ENCODE data around the gene PNKD.

PNKD gene, protein sequence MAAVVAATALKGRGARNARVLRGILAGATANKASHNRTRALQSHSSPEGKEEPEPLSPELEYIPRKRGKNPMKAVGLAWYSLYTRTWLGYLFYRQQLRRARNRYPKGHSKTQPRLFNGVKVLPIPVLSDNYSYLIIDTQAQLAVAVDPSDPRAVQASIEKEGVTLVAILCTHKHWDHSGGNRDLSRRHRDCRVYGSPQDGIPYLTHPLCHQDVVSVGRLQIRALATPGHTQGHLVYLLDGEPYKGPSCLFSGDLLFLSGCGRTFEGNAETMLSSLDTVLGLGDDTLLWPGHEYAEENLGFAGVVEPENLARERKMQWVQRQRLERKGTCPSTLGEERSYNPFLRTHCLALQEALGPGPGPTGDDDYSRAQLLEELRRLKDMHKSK

GRCh38 chr2:218269900-218270720 is at the start of gene PNKD, which contains the start of gene AAMP:
Gene PNKD (plus strand): TSS chr2:218270519. CDS start chr2:218270536, 17 bp downstream.
Gene AAMP (minus strand): TSS chr2:218270137. CDS start chr2:218270086, 51 bp downstream.
- peak; percentile 99 for DNase-seq (ENCODE audit: low spot score)

DNA sequence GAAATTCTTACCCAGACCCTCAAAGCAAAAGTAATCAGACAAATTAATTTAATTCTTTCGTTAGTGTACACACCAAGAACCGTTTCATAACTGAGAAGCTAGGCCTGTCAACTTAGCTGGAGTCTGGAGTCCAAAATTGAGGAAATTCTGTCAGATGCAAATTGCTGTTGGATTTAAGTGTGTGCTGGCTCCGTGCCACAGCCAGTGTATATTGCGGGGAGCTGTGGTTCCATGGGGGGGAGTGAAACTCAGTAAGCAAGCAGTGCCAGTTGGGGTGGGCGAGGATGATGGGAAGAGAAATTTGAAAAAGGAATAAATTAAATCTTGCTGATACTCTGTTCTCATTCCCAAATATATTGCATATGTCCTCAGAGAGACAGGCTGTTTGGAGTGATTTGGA is 49.3 kb upstream of the PNKD start:
- no peak for DNase-seq (ENCODE audit: low spot score)

GRCh38 chr2:218223046-218223445 is 47.3 kb upstream of the PNKD start:
- DNase-seq (ENCODE audit: low spot score): no peak

DNA sequence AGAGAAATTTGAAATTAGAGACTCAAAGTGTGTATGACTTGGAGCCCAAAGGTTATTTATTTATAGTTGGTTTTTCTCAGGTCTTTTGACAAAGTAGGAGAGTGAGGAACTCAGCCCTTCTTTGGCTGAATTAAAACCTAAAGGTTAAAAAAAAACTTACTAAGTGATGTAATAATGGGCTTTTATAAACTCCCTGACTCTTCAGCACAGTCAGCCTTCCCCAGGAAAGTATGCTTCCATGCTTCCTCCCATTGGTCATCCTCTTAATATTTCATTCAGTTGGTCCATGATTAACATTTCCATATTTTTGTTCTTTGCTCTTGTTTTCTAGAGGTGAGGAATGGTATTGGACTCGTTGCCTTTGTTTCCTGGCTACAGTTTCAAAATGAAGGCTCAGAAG is 46.1 kb upstream of the PNKD start:
- DNase-seq (ENCODE audit: low spot score): no peak

- no peak for DNase-seq (ENCODE audit: low spot score)
Observed at GRCh38 chr2:218226903-218227302, 43.4 kb upstream of the PNKD start.

DNA sequence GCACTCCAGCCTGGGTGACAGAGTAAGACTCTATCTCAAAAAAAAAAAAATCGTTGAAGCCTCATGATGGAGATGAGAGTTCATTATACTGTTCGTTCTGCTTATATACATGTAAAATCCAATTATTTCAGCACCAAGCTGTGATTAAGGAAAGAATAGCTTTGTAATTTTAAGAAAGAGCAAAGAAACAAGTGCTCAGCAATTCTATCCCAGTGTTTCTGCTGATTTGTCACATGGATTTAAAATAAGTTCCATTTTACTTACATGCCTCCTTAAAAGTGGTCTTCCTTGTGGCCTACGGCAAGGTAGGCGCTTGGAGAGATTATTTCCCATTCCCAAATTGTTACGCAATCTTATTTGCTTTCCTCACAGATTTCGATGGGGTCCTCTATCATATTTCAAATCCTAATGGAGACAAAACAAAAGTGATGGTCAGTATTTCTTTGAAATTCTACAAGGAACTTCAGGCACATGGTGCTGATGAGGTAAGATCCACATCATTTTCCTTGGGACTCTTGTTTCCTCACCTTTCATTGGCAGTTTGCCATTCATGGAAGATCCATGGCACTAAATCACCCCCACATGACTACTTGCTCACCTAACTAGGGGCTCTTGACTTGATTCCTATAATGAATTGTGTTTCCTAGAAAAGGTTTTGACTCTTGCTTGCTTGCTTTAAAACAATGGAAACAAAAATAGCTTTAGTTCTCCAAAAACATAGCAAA is 41.8 kb upstream of the PNKD start:
- no peak for DNase-seq (ENCODE audit: low spot score)

DNA sequence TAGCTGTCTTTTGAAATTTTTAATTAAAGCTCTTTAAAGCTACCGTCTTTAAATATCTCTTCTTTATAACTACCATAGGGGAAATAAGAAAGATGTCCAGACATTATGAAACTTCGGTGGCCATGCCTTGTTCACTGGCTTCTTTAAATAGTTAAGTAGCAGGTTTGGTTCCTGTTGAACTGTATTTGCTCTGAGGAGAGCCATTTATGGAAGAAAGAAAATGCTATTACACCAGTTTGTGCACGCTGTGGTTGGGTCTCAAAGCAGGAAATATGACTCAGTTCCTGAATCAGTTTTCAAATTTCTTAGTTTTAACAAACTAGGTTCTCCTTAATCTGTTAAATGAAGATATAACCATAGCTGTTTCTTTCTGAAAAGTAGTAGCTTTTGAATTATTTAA is 41.1 kb upstream of the PNKD start:
- peak; percentile 72 for DNase-seq (ENCODE audit: low spot score)

DNA sequence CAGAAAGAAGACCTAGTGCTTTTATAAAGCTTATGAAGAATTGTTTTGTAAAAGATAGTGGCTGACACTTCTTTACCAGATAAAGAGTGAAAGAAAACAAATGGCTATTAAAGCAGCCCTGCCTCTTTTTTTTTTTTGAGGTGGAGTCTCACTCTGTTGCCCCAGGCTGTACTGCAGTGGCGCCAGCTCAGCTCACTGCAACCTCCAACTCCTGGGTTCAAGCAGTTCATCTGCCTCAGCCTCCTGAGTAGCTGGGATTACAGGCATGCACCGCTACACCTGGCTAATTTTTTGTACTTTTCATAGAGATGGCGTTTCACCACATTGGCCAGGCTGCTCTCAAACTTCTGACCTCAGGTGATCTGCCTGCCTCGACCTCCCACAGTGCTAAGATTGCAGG is 40.5 kb upstream of the PNKD start:
- DNase-seq (ENCODE audit: low spot score): no peak

GRCh38 chr2:218230882-218231281 is 39.4 kb upstream of the PNKD start:
- DNase-seq (ENCODE audit: low spot score): peak; percentile 37

DNA sequence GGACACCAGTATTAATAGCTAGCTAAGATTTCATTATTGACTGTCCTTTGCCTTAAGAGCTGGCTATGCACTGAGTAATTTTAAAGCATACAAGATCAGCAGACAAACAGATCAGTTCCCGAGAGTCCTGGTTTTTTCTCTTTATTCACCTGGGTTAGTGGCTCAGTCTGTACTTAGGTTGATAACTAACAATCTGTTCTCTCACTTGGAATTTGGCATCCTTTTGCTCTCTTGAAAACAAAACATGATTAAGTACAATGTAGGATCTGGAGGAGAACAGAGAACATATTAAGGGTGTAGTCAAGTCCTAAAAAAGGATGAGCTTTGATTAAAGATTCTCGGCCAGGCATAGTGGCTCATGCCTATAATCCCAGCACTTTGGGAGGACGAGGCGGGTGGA is 36.8 kb upstream of the PNKD start:
- DNase-seq (ENCODE audit: low spot score): no peak

DNA sequence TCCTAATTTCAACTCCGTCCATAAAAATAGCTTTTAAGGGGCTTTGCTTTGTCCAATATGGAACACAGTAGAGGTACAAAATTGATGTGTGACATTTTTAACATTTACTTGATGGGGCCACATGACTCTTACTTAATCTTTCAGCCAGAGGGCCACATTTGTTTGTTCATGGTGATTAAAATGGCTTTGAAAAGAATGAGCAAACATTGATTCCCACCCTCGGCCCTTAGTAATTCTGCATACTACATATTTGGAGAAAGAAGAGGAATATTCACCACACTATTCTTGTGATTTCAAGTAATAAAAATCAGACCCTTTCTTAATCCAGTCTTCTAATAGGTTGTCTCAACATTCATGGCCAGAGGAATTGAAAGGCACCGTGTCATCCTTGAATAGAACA is 35.8 kb upstream of the PNKD start:
- no peak for DNase-seq (ENCODE audit: low spot score)

GRCh38 chr2:218235017-218235416 is 35.3 kb upstream of the PNKD start:
- DNase-seq (ENCODE audit: low spot score): no peak

DNA sequence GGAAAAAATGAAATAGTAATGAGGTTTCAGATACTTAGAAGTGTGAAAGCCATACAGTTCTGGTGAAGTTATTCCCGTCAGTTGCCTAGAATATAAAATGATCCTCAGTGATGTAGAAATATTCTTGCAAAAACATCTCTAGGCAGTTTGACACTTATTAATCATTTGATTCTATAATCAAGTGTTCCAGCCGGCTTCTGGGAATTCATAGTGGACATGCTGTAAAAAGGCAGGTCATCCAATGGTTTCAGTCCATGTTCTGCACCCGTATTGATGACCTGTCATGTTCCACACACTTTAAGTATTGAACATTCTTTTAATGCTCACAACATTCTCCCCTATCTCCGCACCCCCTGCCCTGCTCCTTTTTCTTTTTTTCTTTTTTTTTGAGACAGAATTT is 33.5 kb upstream of the PNKD start:
- DNase-seq (ENCODE audit: low spot score): no peak

- DNase-seq (ENCODE audit: low spot score): no peak
Observed at GRCh38 chr2:218238887-218239286, 31.4 kb upstream of the PNKD start.

GRCh38 chr2:218244204-218244603 is 26.1 kb upstream of the PNKD start:
- no peak for DNase-seq (ENCODE audit: low spot score)

GRCh38 chr2:218244665-218245064 is 25.7 kb upstream of the PNKD start:
- no peak for DNase-seq (ENCODE audit: low spot score)

- no peak for DNase-seq (ENCODE audit: low spot score)
Observed at GRCh38 chr2:218245214-218245613, 25.1 kb upstream of the PNKD start.

DNA sequence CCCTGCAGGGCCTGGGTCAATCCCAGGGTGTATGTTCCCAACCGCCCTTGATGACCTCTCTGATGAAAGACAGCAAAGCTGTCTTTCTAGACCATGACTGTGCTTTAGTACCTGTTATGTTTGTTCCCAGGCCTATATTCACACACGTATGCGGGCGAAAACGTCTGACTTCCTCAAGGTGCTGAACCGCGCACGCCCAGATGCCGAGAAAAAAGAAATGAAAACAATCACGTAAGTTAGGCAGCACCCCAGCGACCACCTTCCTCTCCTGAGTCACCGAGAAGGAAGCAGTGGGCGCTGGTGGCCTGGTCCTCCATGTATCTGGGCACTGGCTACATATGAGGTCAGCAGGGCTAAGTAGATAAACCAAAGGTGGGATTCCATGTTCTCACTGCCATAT is 20.6 kb upstream of the PNKD start:
- no peak for DNase-seq (ENCODE audit: low spot score)

DNA sequence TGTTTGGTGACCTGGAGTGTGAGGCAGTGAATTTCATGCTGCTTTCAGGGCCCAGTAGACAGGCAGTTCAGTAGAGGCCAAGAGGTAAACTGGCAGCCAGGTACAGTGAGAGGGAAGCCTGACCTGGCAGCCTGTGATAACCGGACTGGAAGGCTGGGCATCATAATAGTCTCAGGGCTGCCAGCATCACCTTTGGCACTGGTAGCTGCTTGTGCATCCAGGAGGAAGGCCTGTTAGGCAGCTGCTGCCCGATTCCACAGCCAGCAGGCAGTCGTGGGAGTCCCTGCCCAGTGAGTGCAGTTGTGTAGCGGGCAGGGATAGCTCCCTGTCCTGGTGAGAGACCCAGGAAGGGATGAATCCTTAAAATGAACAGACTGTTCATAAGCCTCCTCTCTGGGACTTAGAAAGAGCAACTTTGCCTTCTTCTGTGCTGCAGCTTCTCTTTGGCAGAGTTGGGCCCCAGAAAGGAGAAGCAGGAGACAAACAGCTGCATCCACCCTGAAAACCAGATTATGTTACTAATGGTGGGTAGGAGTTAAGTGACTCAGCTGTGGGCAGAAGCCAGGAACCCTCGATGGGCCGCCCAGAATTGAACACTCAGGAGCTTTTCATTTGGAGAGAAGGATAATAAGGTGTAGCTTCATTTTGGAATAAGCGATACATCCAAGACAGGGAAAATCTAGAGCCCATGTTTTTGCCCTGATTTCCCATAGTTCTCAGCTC is 17.6 kb upstream of the PNKD start:
- DNase-seq (ENCODE audit: low spot score): peak; percentile 27

GRCh38 chr2:218253232-218253625 is 17.1 kb upstream of the PNKD start:
- no peak for DNase-seq (ENCODE audit: low spot score)

- DNase-seq (ENCODE audit: low spot score): peak; percentile 27
Observed at GRCh38 chr2:218255446-218255845, 14.9 kb upstream of the PNKD start.
